NCI-H2107 treated with DMSO at 0.1 percent for 48 hours (cell line): ENCODE results near the gene SPPL3.

Experiments used
- DNase-seq: peaks from one replicate; lab custom pipeline; 2025; ENCODE audit not compliant: unreplicated experiment; lab: John Stamatoyannopoulos, UW

SPPL3 gene

GRCh38 chr12:120757226-120757742 is 146.9 kb downstream of the SPPL3 start:
- DNase-seq = no peak

DNA sequence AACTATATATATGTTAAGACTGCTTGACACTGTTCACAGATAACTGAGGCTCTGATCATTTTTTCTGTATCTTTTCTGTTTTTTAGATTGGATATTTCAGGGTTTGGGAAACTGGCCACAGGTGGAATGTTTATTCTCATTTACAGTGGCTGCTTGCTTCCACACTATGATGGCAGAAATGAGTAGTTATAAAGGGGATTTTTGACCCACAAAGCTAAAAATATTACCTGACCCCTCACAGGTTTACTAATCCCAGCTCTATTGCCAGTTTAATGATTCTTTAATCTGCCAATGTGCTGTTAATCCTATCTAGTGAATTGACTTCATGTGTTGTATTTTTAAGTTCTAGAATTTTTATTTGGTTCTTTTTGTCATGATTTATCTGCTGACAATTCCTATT is 148.9 kb downstream of the SPPL3 start:
- no peak for DNase-seq

DNA sequence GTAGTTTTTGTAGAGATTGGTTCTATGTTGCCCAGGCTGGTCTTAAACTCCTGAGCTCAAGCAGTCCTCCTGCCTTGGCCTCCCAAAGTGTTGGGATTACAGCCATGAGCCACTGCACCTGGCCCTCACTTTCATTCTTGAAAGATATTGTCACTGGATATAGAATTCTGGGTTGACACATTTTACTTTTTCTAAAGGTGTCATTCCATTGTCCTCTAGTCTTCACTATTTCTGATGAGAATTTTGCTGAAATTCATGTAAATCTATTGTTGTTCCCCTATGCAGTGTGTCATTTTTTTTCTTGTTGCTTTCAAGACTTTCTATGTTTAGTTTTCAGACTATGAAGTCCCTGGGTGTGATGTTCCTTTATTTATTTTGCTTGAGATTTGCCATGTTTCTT is 149.4 kb downstream of the SPPL3 start:
- DNase-seq = no peak

- no peak for DNase-seq
Observed at GRCh38 chr12:120751389-120751788, 152.8 kb downstream of the SPPL3 start.

DNA sequence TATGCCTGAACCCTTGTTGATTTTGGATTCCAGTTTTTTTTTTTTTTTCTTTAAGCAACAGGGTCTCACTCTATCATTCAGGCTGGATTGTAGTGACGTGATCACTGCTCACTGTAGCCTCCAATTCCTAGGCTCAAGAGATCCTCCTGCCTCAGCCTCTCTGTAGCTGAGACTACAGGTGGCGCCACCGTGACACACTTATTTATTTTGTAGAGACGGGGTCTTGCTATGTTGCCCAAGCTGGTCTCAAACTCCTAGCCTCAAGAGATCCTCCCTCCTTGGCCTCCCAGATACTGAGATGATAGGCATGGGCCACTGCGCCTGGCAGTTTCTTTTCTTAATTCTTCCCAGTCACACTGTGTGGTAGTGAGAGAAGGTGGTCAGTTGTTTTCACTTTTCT is 153.4 kb downstream of the SPPL3 start:
- DNase-seq = no peak

- no peak for DNase-seq
Observed at GRCh38 chr12:120749256-120749655, 154.9 kb downstream of the SPPL3 start.

DNA sequence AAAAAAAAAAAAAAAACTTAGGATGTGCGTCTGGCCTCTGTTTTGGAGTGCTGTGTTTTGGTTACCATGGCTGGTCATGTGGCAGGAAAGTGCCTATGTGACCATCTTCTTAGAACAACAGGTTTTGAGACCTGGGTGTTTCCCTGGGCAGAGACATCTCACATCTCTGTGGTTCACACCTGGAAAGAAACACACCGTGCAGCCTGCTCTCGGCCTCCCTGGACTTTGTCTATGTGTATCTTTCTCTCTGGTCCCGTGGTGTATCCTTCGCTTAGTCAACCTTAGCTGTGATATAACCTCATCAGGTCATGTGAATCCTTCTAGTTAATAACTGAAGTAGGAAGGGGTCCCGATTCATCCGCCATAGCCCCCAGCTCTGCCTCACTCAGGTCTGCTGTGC is 155.9 kb downstream of the SPPL3 start:
- DNase-seq = no peak

GRCh38 chr12:120744922-120745493 is 159.2 kb downstream of the SPPL3 start:
- no peak for DNase-seq

- no peak for DNase-seq
Observed at GRCh38 chr12:120741476-120742421, 162.4 kb downstream of the SPPL3 start.

- no peak for DNase-seq
Observed at GRCh38 chr12:120740871-120741270, 163.3 kb downstream of the SPPL3 start.

DNA sequence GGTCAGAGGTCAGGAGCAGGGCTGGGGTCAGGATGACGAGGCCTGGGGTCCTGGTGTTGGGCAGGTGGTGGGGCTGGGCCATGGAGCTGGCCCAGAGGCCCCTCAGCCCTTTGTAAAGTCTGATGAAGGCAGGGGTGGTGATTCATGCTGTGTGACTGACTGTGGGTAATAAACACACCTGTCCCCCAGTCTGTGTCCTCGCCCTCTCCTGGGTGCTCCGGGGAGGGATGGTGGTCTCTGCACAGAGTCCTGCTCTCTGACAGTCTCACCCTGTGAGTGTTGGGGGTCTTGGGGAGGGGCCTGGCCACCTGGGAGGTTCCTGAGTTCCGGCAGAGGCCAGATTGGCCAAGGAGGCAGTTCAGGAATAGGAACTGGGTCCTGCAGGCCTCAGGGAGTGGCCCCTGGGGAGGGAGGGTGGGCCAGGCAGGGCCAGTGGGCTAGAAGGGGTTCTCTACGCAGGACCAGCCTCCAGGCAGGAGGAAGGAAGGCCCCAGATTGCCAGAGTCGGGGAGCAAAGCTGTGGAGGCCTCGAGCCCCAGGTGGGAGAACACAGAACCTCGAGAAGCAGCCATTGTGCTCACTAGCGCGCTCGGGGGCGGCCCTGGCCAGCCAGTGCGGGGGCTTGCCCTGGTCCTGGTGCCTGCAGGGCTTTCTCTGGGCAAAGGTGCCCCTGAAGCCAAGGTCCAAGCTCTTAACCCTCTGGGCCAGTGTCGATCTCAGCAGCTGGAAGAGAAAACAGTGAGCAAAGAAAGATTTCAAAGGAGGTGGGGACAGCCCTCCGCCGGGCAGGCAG is 164.1 kb downstream of the SPPL3 start:
- no peak for DNase-seq

- DNase-seq = no peak
Observed at GRCh38 chr12:120739031-120739762, 165.0 kb downstream of the SPPL3 start.

- DNase-seq = no peak
Observed at GRCh38 chr12:120738252-120739030, 165.7 kb downstream of the SPPL3 start.

DNA sequence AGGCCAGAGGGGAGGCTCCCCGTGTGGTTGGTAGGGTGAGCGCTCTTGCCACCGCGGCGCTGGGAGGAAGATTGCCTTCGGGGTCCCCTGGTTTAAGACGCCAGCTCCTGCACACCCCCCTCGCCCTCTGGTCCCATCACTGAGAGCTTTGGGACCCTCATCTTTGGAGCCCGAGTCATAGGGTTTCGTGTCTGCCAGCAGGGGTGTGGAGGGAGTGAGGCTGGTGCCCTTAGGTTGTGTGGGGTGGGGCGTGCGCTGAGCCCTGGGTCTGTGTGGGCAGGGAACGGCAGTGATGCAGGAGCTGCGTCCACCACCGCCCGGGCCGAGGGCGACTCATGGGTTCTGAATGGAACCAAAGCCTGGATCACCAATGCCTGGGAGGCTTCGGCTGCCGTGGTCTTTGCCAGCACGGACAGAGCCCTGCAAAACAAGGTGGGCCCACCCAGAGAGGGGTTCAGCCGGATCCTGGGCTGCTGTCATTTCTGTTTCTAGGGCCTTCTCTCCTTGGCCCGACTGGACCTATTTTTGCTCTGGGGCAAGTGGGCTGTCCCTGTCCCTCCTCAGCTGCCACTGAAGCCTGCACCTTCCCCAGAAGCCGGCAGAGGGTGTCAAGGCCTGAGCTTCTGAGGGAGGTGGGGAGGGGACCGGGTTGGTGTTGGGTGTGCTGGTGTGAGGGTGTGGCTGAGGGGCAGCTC is 166.5 kb downstream of the SPPL3 start:
- no peak for DNase-seq

GRCh38 chr12:120736404-120737331 is 167.5 kb downstream of the SPPL3 start:
- DNase-seq = no peak

- DNase-seq = no peak
Observed at GRCh38 chr12:120735181-120735580, 169.0 kb downstream of the SPPL3 start.

- DNase-seq = no peak
Observed at GRCh38 chr12:120734210-120734609, 169.9 kb downstream of the SPPL3 start.

DNA sequence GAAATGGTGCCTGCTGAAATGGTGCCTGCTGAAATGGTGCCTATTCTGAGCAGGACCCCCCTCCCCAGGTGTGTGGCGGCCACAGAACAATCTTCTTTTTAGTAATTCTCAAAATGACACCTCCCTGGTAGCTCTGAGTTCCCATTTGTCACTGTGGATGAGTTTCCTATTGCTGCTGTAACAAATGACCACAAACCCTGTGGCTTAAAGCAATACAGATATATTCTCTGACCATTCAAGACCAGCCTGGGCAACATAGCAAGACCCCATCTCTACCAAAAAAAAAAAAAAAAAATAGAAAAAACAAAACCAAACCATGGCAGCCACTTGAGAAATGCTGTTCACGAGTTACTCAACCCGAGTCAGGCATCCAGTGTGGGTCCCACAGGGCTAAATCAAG is 170.6 kb downstream of the SPPL3 start:
- no peak for DNase-seq
